Keratinocyte (primary cell): ENCODE measurements around the gene PLXNB2. TPM values are rescaled to one million over a fixed set of nuclear protein-coding genes. Genes with fewer than 3 reads are reported as not detected.
A peak's percentile ranks its signal among the peaks of the same experiment; 100 is the strongest.

Source experiments
- DNase-seq: peaks from one replicate; pipeline ENCODE4 v3.0.0-alpha.2; 2011; ENCODE audit warnings: low read depth, missing footprints, low spot score
- FAIRE-seq: peaks from 2 replicates; lab custom pipeline; 2011; peaks lifted over from hg19 to GRCh38; lab: Jason Lieb, UNC
- H2AFZ ChIP-seq: 2 replicates; pipeline ENCODE4 v1.6.0; 2012; ENCODE audit warnings: low read length, control low read depth, inconsistent platforms; ENCODE audit not compliant: control insufficient read depth
- H3K27ac ChIP-seq: 2 replicates; pipeline ENCODE4 v1.5.1; 2011; ENCODE audit warnings: low read length; ENCODE audit not compliant: control insufficient read depth, insufficient read depth
- H3K27me3 ChIP-seq: 3 replicates; pipeline ENCODE4 v1.6.0; 2011; ENCODE audit warnings: low read length; ENCODE audit not compliant: control insufficient read depth, insufficient read depth; ENCODE audit errors: extremely low read depth
- H3K36me3 ChIP-seq, 2 experiments: 2 replicates in 1 of 2; 3 replicates in 1 of 2; pipeline ENCODE4 v1.5.1; 2011; ENCODE audit warnings: low read length in 2 of 2, mild to moderate bottlenecking in 1 of 2; ENCODE audit not compliant: control insufficient read depth in 2 of 2, insufficient read depth in 2 of 2; ENCODE audit errors: extremely low read depth in 1 of 2
- H3K4me1 ChIP-seq: 3 replicates; pipeline ENCODE4 v1.5.1; 2011; ENCODE audit warnings: low read length; ENCODE audit not compliant: control insufficient read depth, insufficient read depth; ENCODE audit errors: extremely low read depth
- H3K4me2 ChIP-seq: 3 replicates; pipeline ENCODE4 v1.6.0; 2011; ENCODE audit warnings: low read depth, low read length; ENCODE audit not compliant: control insufficient read depth, insufficient read depth; ENCODE audit errors: extremely low read depth
- H3K4me3 ChIP-seq, 3 experiments: fragments of 200-600 bp in 1 of 3; sonication (generic) in 1 of 3; 2 replicates in 2 of 3; 3 replicates in 1 of 3; pipeline ENCODE4 v1.5.1; 2011 to 2016; ENCODE audit warnings: low read length in 3 of 3, mild to moderate bottlenecking in 3 of 3, control low read depth in 2 of 3, inconsistent platforms in 1 of 3, low read depth in 1 of 3, mixed read lengths in 1 of 3, mixed run types in 1 of 3, moderate library complexity in 1 of 3; ENCODE audit not compliant: control insufficient read depth in 2 of 3, insufficient read depth in 2 of 3; ENCODE audit errors: extremely low read depth in 1 of 3
- H3K79me2 ChIP-seq: 2 replicates; pipeline ENCODE4 v1.6.0; 2012; ENCODE audit warnings: low read length; ENCODE audit not compliant: control insufficient read depth, insufficient read depth
- H3K9ac ChIP-seq: 3 replicates; pipeline ENCODE4 v1.6.0; 2011; ENCODE audit warnings: low read length; ENCODE audit not compliant: control insufficient read depth, insufficient read depth; ENCODE audit errors: extremely low read depth
- H3K9me1 ChIP-seq: 3 replicates; pipeline ENCODE4 v1.6.0; 2011; ENCODE audit warnings: low read length; ENCODE audit not compliant: control insufficient read depth, insufficient read depth; ENCODE audit errors: extremely low read depth
- H3K9me3 ChIP-seq: 2 replicates; pipeline ENCODE4 v1.5.1; 2012; ENCODE audit warnings: low read depth, low read length; ENCODE audit not compliant: control insufficient read depth
- H4K20me1 ChIP-seq: 3 replicates; pipeline ENCODE4 v1.6.0; 2011; ENCODE audit warnings: low read length; ENCODE audit not compliant: control insufficient read depth, insufficient read depth; ENCODE audit errors: extremely low read depth
- CTCF ChIP-seq, 3 experiments: IDR thresholded peaks in 1 of 3; conservative IDR thresholded peaks in 1 of 3; optimal IDR thresholded peaks in 1 of 3; 2 replicates in 2 of 3; 3 replicates in 1 of 3; pipeline versions ENCODE3 to v1.5.1; 2011; ENCODE audit warnings: low read length in 3 of 3, mild to moderate bottlenecking in 3 of 3, moderate library complexity in 2 of 3, control low read depth in 1 of 3, inconsistent platforms in 1 of 3; ENCODE audit not compliant: insufficient read depth in 2 of 3; ENCODE audit errors: extremely low read depth in 1 of 3
- EZH2 ChIP-seq: IDR thresholded peaks from one replicate; pipeline ENCODE4 v1.6.1; 2012; ENCODE audit warnings: inconsistent platforms, mild to moderate bottlenecking, low read length, moderate library complexity
- dilution Hi-C: fragments of 300-500 bp; cut with MboI; formaldehyde crosslinking; loops from one replicate; pipeline ENCODE4 v1.7.0; 2020; ENCODE audit warnings: low sequenced_read_pairs; ENCODE audit not compliant: extremely low pct_ligation_motif_present
- polyA plus RNA-seq, 5 experiments: library from polyadenylated mRNA; depleted of rRNA in 3 of 5; stranded (reverse) in 3 of 5; stranded (forward) in 1 of 5; unstranded in 1 of 5; fragments of >200 nt; gene quantifications; 1 replicate in 1 of 5; 2 replicates in 3 of 5; 3 replicates in 1 of 5; pipeline versions ENCODE4 v1.2.1 to v1.2.3, GENCODE V29; 2011 to 2012; ENCODE audit warnings: missing spikeins in 2 of 5, low read depth in 1 of 5, low replicate concordance in 1 of 5

PLXNB2 gene
- polyA plus RNA-seq, 1 donor (not counting 4 experiments of a cell fraction or from before 2014, with no cell fraction given), result 44.3 TPM

DNA sequence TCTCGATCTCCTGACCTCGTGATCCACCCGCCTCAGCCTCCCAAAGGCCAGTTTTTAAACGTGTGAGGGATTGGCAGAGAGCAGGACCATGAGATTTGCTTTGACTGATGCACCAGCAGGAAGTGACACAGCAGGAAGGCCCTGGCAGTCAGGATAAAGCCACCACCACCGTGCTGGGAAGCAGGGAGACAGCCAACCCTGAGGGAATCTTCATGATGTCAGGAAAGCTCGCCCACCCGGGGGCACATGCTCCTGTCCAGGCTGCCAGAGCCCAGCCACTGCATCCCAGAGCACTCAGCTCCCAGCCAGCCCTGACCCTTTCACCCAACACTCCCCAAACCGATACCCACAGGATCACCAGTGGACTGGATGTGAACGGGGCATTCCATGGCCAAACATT is 68.7 kb downstream of the PLXNB2 start:
- Histone ChIP-seq H3K9me1 (no peaks in the 10 kb centered on the region), H3K9me3 (peaks cover 2% of the 10 kb centered on the region), H3K79me2 (peaks cover 73% of the 10 kb centered on the region), H3K27ac (no peak overlapping the region), H4K20me1 (peaks cover 14% of the 10 kb centered on the region), H3K4me1 (peaks cover 14% of the 10 kb centered on the region), H3K27me3 (no peaks in the 10 kb centered on the region), H3K4me2 (no peak overlapping the region), H3K9ac (no peak overlapping the region), H2AFZ (no peak overlapping the region), H3K36me3 (peaks cover 5 to 16% of the 10 kb centered on the region in 2 experiments), H3K4me3 (no peak overlapping the region)
- DNase-seq, result no peak
- FAIRE-seq, result no peak
- dilution Hi-C loops, result no loop called here
- TF ChIP-seq CTCF (optimal IDR thresholded peaks at IDR 0.05 in 1 of 3, IDR thresholded peaks at IDR 0.05 in 1 of 3, conservative IDR thresholded peaks at IDR 0.05 in 1 of 3; ENCODE audit: extremely low read depth in 1 of 3, insufficient read depth in 2 of 3, low read length in 3 of 3), result no peak
- no peak for TF ChIP-seq EZH2

DNA sequence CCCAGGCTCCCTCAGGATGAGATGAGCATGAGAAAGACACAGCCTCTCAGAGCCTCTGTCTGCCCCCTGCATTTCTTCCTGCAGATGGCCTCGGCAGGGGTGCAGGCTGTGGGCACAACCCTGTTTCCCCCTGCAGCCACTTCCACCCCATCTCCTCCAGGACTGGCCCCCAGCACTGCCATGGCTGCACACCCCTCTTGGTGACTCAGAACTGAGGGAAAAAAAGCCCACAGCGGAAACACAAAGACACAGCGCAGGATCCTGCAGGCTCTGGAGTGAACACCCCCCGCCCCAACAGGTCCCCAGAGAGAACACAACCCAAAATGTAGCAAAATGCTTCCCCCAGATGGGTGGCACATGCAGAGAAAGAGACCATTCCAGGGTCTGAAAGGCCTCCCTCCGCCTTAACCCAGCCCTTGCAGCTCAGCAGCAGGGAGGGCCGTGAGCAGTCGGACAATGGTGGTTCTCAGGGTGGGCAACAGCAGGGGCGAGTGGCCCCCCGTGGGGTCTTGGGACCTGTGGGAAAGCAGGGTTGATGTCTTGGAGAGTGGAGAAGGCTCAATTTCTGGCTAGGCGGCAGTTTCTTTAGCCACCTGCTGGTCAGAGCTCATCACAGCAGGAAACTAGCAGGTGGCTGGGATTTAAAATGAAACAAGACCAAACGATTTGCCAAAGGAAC is 70.6 kb downstream of the PLXNB2 start:
- Histone ChIP-seq H3K4me1 (peaks cover 7% of the 10 kb centered on the region), H4K20me1 (peaks cover 12% of the 10 kb centered on the region), H2AFZ (no peak overlapping the region), H3K79me2 (peaks cover 56% of the 10 kb centered on the region), H3K9me3 (peaks cover 2% of the 10 kb centered on the region), H3K9ac (no peak overlapping the region), H3K4me2 (no peak overlapping the region), H3K4me3 (no peak overlapping the region), H3K27ac (no peak overlapping the region), H3K27me3 (no peaks in the 10 kb centered on the region), H3K9me1 (no peaks in the 10 kb centered on the region), H3K36me3 (peaks cover 5 to 16% of the 10 kb centered on the region in 2 experiments)
- TF ChIP-seq CTCF (optimal IDR thresholded peaks at IDR 0.05 in 1 of 3, IDR thresholded peaks at IDR 0.05 in 1 of 3, conservative IDR thresholded peaks at IDR 0.05 in 1 of 3; ENCODE audit: extremely low read depth in 1 of 3, insufficient read depth in 2 of 3, low read length in 3 of 3) (peak; percentile 32 to 62 (median 39)), EZH2 (no peak)
- no peak for DNase-seq
- dilution Hi-C loops, result no loop called here
- no peak for FAIRE-seq
